ENCODE results near the gene ATP5PO.
"Not testable (repeated sequence)": the region's sequence is repeated elsewhere in the genome, so short reads cannot be mapped to it uniquely, and the experiment has no call there.

Gene ATP5PO

GRCh38 chr21:33940164-33940880 is 24.7 kb upstream of the ATP5PO start:
- DNase-seq (ENCODE audit: low spot score): no peak

DNA sequence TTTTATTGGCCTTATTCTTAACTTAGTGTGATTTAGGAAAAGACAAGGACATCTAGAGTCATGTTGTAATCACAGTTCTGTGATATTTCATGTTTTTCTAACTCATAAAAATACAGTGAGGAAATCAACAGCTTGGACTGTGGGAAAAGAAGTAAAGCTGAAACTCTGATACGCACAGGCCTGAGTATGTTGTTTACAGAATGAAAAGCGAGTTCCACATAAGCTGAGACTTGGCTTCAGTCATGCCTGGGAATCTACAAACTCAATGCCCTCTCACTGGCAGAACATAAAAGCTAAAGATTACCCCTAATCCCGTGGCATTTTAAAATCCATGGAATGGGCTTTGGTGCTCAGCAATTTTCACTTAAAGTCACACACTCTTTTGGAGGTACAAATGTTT is 23.6 kb upstream of the ATP5PO start:
- DNase-seq (ENCODE audit: low spot score): no peak

- no peak for DNase-seq (ENCODE audit: low spot score)
Measured at GRCh38 chr21:33938381-33938780, 22.8 kb upstream of the ATP5PO start.

DNA sequence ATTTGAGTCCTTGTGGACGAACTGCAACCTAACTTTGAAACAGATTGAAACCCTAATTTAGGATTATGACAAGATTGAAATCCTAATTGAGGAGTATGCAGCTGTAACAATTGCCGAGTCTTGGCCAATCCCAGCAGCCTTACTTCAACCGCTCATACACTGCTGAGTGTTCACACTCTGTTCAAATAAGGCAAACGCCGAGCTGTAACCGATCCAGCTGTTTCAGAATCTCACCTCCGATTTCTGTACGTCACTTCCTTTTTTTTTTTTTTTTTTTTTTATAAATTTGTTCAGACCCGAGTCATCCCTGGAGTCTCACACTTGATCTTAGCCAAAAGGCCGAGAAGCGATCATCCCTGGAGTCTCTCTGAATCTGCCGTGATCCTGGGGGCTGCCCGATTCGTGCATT is 22.3 kb upstream of the ATP5PO start:
- no peak for DNase-seq (ENCODE audit: low spot score)

GRCh38 chr21:33937146-33937545 is 21.5 kb upstream of the ATP5PO start:
- no peak for DNase-seq (ENCODE audit: low spot score)

DNA sequence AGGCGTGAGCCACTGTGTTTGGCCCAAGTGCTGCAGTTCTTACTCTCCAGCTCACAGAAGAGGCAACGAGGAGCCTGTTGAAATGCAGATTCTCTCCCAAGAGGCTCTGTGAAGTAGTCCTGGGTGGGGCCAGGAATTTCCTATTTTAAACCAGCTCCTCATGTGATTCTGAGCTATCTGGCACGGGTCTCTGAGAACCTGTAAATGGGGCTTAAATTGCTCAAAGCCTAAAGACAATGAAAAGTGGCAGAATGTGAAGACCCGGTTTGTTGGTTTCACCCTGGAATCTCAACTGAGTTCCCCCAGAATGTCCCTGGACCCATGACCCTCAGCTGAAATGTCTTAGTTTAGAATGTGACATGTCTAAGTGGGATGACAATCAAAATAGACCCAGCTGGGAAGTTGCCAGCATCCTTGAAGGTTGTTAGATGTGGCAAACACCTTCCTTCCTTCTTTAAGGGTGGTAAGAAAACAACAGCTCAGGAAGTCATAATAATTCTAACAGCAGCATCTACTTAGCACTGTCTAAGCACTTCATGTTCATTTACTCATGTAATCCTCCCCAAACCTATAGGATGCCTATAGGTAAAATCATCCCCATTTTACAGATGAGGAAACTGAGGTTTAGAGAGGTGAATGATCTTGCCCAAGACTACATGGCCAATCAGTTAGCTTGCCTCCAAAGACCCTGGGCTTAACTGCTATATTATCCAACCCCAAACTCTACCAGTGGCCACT is 20.9 kb upstream of the ATP5PO start:
- no peak for DNase-seq (ENCODE audit: low spot score)

- no peak for DNase-seq (ENCODE audit: low spot score)
Measured at GRCh38 chr21:33932731-33933130, 17.1 kb upstream of the ATP5PO start.

GRCh38 chr21:33931799-33932390 is 16.3 kb upstream of the ATP5PO start:
- DNase-seq (ENCODE audit: low spot score): no peak

DNA sequence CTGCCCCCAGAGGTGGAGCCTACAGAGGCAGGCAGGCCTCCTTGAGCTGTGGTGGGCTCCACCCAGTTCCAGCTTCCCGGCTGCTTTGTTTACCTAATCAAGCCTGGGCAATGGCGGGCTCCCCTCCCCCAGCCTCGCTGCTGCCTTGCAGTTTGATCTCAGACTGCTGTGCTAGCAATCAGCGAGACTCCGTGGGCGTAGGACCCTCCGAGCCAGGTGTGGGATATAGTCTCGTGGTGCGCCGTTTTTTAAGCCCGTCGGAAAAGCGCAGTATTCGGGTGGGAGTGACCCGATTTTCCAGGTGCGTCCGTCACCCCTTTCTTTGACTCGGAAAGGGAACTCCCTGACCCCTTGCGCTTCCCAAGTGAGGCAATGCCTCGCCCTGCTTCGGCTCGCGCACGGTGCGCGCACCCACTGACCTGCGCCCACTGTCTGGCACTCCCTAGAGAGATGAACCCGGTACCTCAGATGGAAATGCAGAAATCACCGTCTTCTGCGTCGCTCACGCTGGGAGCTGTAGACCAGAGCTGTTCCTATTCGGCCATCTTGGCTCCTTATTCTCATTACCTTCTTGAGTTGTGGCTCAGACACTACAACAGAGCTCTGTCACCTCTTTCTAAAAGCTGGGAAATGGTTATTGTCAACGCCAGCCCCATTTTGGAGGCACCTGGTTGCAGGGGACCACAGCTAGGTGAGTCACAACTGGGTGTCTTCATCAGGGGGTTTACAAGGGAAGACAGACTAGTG is 15.6 kb upstream of the ATP5PO start:
- not testable (repeated sequence) for DNase-seq (ENCODE audit: low spot score)

GRCh38 chr21:33926248-33926647 is 10.6 kb upstream of the ATP5PO start:
- DNase-seq (ENCODE audit: low spot score): not testable (repeated sequence)

DNA sequence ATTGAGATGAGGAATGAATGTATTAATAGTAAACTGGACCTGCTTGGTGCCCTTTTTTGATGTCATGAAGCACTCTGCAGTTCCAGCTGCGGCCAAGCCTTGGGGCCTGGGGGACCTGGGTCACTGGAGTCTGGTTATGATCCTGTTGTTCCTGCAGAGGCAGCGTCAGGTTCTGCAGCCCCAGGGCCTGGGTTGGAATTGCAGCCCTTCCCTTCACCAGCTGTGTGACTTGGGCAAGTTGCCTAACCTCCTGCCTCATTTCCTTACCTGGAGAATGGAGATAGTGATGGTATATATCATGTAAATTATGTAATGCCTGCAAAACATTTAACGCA is 9.1 kb upstream of the ATP5PO start:
- no peak for DNase-seq (ENCODE audit: low spot score)

- peak; percentile 81 for DNase-seq (ENCODE audit: low spot score)
Measured at GRCh38 chr21:33924079-33924765, 8.6 kb upstream of the ATP5PO start.

- DNase-seq (ENCODE audit: low spot score): no peak
Measured at GRCh38 chr21:33917421-33917820, 1.8 kb upstream of the ATP5PO start.

GRCh38 chr21:33916200-33916567 is 580 bp upstream of the ATP5PO start:
- DNase-seq (ENCODE audit: low spot score): no peak

- no peak for DNase-seq (ENCODE audit: low spot score)
Measured at GRCh38 chr21:33914188-33914587, 1.4 kb downstream of the ATP5PO start.

DNA sequence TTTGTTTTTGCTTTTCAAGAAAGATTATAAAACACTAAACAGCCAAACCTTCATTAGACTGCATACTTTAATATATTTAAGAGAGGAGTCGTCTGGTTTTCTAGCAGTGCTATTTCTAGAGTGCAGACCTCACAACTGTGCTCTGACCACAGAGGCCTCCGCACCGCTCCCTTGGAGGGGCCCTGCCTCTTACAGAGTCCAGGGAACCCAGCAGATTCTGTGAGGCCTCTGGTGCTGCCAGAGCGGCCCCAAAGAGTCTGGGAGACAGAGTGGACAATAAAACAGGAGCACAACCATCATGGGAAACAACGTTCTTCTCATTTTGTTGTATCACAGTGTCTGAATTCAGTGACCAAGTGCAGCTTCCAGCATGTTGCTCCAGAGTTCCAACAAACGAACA is 5.8 kb downstream of the ATP5PO start:
- DNase-seq (ENCODE audit: low spot score): no peak

DNA sequence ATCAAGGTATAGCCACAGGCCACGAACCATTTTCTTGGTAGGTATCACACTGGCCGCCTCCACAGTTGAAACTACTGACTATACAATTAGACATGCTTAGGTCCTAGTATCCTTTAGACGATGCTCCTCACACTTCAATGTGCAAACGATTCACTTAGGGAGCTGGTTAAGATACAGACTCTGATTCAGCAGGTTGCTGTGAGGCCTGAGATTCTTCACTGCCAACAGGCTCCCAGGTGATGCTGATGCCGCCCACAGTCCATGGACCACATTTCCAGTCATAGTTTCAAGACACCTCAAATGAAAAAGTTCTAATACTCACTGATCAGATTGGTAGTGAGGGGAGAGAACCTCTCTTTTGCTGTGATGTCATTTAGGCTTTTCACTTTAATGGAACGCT is 6.8 kb downstream of the ATP5PO start:
- DNase-seq (ENCODE audit: low spot score): no peak

DNA sequence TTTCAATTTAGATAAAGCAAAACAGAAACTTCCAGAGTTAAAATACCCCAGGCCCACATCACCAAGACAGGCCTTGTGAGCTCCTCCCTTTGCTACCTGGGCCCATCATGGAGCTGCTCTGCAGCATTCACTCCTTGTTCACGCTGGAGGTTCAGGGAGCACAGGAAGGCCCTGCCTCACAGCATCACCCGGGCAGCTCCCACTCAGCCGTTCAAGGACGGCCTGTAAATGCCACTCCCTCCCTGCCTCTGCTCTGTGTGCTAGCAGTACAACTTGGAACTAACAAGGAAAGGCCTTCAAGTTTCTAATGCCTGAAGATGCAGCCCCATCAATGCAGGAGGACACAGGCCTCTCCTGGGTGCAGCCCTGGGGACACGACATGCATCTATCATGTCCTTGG is 11.6 kb downstream of the ATP5PO start:
- no peak for DNase-seq (ENCODE audit: low spot score)

GRCh38 chr21:33902349-33902748 is 13.3 kb downstream of the ATP5PO start:
- DNase-seq (ENCODE audit: low spot score): no peak

- peak; percentile 30 for DNase-seq (ENCODE audit: low spot score)
Measured at GRCh38 chr21:33901412-33902288, 14.0 kb downstream of the ATP5PO start.

DNA sequence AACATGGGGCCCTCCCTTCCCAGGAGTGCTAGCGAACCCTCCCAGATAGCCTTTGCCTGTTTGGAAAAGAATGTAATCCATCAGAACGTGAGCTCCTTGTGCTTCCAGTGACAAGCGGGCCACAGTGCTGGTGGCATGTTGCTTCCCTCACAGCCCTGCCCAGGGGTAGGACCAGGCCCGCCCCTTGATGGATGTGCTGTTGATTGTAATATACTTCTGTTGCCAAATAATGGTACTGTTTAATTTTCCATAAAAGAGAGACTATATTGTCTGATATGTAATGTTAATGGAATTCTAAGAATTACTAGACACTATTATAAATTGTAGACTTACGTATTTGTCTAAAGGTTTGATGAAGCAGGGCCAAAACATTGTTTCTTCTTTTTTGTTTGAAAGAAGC is 16.4 kb downstream of the ATP5PO start:
- DNase-seq (ENCODE audit: low spot score): no peak

All from kidney capillary endothelial cell (primary cell).